Measurements from ENCODE around the gene VGLL3.

VGLL3 gene

GRCh38 chr3:86960550-86960949 is 30.4 kb downstream of the VGLL3 start:
- in situ Hi-C loops (cut with HindIII; ENCODE audit: low pct_unique_long_range_greater_than_20kb, low sequenced_read_pairs) = no loop called here
- no peak for DNase-seq (ENCODE audit: low read depth in 1 of 2, low spot score in 1 of 2)
- TF ChIP-seq JUND (IDR thresholded peaks at IDR 0.05; ENCODE audit: low read depth) = no peak

GRCh38 chr3:86958534-86958933 is 32.4 kb downstream of the VGLL3 start:
- in situ Hi-C loops (cut with HindIII; ENCODE audit: low pct_unique_long_range_greater_than_20kb, low sequenced_read_pairs) = no loop called here
- DNase-seq (ENCODE audit: low read depth in 1 of 2, low spot score in 1 of 2) = no peak
- no peak for TF ChIP-seq JUND (IDR thresholded peaks at IDR 0.05; ENCODE audit: low read depth)

- in situ Hi-C loops (cut with HindIII; ENCODE audit: low pct_unique_long_range_greater_than_20kb, low sequenced_read_pairs) = no loop called here
- DNase-seq (ENCODE audit: low read depth in 1 of 2, low spot score in 1 of 2) = no peak
- TF ChIP-seq JUND (IDR thresholded peaks at IDR 0.05; ENCODE audit: low read depth) = no peak
These were observed 36.2 kb downstream of the VGLL3 start for GRCh38 chr3:86954747-86955146.

GRCh38 chr3:86954226-86954625 is 36.7 kb downstream of the VGLL3 start:
- no peak for TF ChIP-seq JUND (IDR thresholded peaks at IDR 0.05; ENCODE audit: low read depth)
- in situ Hi-C loops (cut with HindIII; ENCODE audit: low pct_unique_long_range_greater_than_20kb, low sequenced_read_pairs) = no loop called here
- no peak for DNase-seq (ENCODE audit: low read depth in 1 of 2, low spot score in 1 of 2)

- DNase-seq (ENCODE audit: low read depth in 1 of 2, low spot score in 1 of 2) = no peak
- TF ChIP-seq JUND (IDR thresholded peaks at IDR 0.05; ENCODE audit: low read depth) = no peak
- in situ Hi-C loops (cut with HindIII; ENCODE audit: low pct_unique_long_range_greater_than_20kb, low sequenced_read_pairs) = no loop called here
These were observed 39.6 kb downstream of the VGLL3 start for GRCh38 chr3:86951322-86951721.

- in situ Hi-C loops (cut with HindIII; ENCODE audit: low pct_unique_long_range_greater_than_20kb, low sequenced_read_pairs) = no loop called here
- DNase-seq (ENCODE audit: low read depth in 1 of 2, low spot score in 1 of 2) = no peak
- TF ChIP-seq JUND (IDR thresholded peaks at IDR 0.05; ENCODE audit: low read depth) = no peak
These were observed 40.2 kb downstream of the VGLL3 start for GRCh38 chr3:86950717-86951116.

GRCh38 chr3:86949850-86950249 is 41.1 kb downstream of the VGLL3 start:
- TF ChIP-seq JUND (IDR thresholded peaks at IDR 0.05; ENCODE audit: low read depth) = no peak
- in situ Hi-C loops (cut with HindIII; ENCODE audit: low pct_unique_long_range_greater_than_20kb, low sequenced_read_pairs) = no loop called here
- DNase-seq (ENCODE audit: low read depth in 1 of 2, low spot score in 1 of 2) = no peak

- no peak for DNase-seq (ENCODE audit: low read depth in 1 of 2, low spot score in 1 of 2)
- in situ Hi-C loops (cut with HindIII; ENCODE audit: low pct_unique_long_range_greater_than_20kb, low sequenced_read_pairs) = no loop called here
- TF ChIP-seq JUND (IDR thresholded peaks at IDR 0.05; ENCODE audit: low read depth) = no peak
These were observed 42.1 kb downstream of the VGLL3 start for GRCh38 chr3:86948822-86949221.

GRCh38 chr3:86942206-86942605 is 48.7 kb downstream of the VGLL3 start:
- DNase-seq (ENCODE audit: low read depth in 1 of 2, low spot score in 1 of 2) = no peak
- TF ChIP-seq JUND (IDR thresholded peaks at IDR 0.05; ENCODE audit: low read depth) = no peak
- in situ Hi-C loops (cut with HindIII; ENCODE audit: low pct_unique_long_range_greater_than_20kb, low sequenced_read_pairs) = no loop called here

- no peak for TF ChIP-seq JUND (IDR thresholded peaks at IDR 0.05; ENCODE audit: low read depth)
- no peak for DNase-seq (ENCODE audit: low read depth in 1 of 2, low spot score in 1 of 2)
- in situ Hi-C loops (cut with HindIII; ENCODE audit: low pct_unique_long_range_greater_than_20kb, low sequenced_read_pairs) = no loop called here
These were observed 52.4 kb downstream of the VGLL3 start for GRCh38 chr3:86938416-86939105.

- no peak for DNase-seq (ENCODE audit: low read depth in 1 of 2, low spot score in 1 of 2)
- in situ Hi-C loops (cut with HindIII; ENCODE audit: low pct_unique_long_range_greater_than_20kb, low sequenced_read_pairs) = no loop called here
- TF ChIP-seq JUND (IDR thresholded peaks at IDR 0.05; ENCODE audit: low read depth) = no peak
These were observed 53.6 kb downstream of the VGLL3 start for GRCh38 chr3:86937306-86937791.

GRCh38 chr3:86934851-86935250 is 56.1 kb downstream of the VGLL3 start:
- TF ChIP-seq JUND (IDR thresholded peaks at IDR 0.05; ENCODE audit: low read depth) = no peak
- in situ Hi-C loops (cut with HindIII; ENCODE audit: low pct_unique_long_range_greater_than_20kb, low sequenced_read_pairs) = no loop called here
- DNase-seq (ENCODE audit: low read depth in 1 of 2, low spot score in 1 of 2) = no peak

GRCh38 chr3:86930831-86931230 is 60.1 kb downstream of the VGLL3 start:
- in situ Hi-C loops (cut with HindIII; ENCODE audit: low pct_unique_long_range_greater_than_20kb, low sequenced_read_pairs) = no loop called here
- TF ChIP-seq JUND (IDR thresholded peaks at IDR 0.05; ENCODE audit: low read depth) = no peak
- DNase-seq (ENCODE audit: low read depth in 1 of 2, low spot score in 1 of 2) = no peak

- TF ChIP-seq JUND (IDR thresholded peaks at IDR 0.05; ENCODE audit: low read depth) = no peak
- in situ Hi-C loops (cut with HindIII; ENCODE audit: low pct_unique_long_range_greater_than_20kb, low sequenced_read_pairs) = no loop called here
- no peak for DNase-seq (ENCODE audit: low read depth in 1 of 2, low spot score in 1 of 2)
These were observed 60.8 kb downstream of the VGLL3 start for GRCh38 chr3:86930181-86930580.
